SU-DHL-6 (cell line): ENCODE results near the gene ST7.

Experiments
- CTCF ChIP-seq: fragments of 200-600 bp; sonication (generic); IDR thresholded peaks from one replicate; pipeline ENCODE4 v1.5.1; 2017; ENCODE audit warnings: antibody characterized with exemption, mild to moderate bottlenecking, low read length, moderate library complexity; ENCODE audit not compliant: insufficient read depth, poor library complexity, severe bottlenecking
- EZH2phosphoT487 ChIP-seq: fragments of 200-600 bp; sonication (generic), shearing (Covaris generic); conservative IDR thresholded peaks from 2 replicates; pipeline ENCODE4 v1.6.1; 2018; ENCODE audit warnings: mild to moderate bottlenecking, antibody characterized with exemption, low read length, moderate library complexity, mixed read lengths

GRCh38 chr7:117135553-117135891 lies 182.2 kb downstream of the ST7 start:
- TF ChIP-seq CTCF (no peak), EZH2phosphoT487 (no peak)
